Stomach (tissue), 9 donors: ENCODE measurements around the gene ORC3. TPM values are rescaled to one million over a fixed set of nuclear protein-coding genes. Genes with fewer than 3 reads are reported as not detected.

Experiments
- DNase-seq, 2 donors: peaks; one replicate each; pipeline versions ENCODE4 v3.0.0 to v3.0.0-alpha.2; 2013 to 2019
- H3K27ac ChIP-seq, 5 donors: fragments of 200-600 bp in 4 of 5; sonication (generic) in 4 of 5; one replicate each; pipeline ENCODE4 v1.5.1; 2013 to 2019; ENCODE audit warnings: mild to moderate bottlenecking in 1 of 5, moderate library complexity in 1 of 5
- H3K27me3 ChIP-seq, 3 donors: fragments of 200-600 bp; sonication (generic); one replicate each; pipeline ENCODE4 v1.5.1; 2017 to 2019; ENCODE audit warnings: mixed run types in 1 of 3
- H3K36me3 ChIP-seq, 4 donors: fragments of 200-600 bp; sonication (generic); 1 replicate in 3 of 4; 2 replicates in 1 of 4; pipeline ENCODE4 v1.5.1; 2016 to 2019
- H3K4me1 ChIP-seq, 4 donors: fragments of 200-600 bp; sonication (generic); one replicate each; pipeline ENCODE4 v1.5.1; 2016 to 2019
- H3K4me3 ChIP-seq, 4 donors: fragments of 200-600 bp; sonication (generic) in 3 of 4; one replicate each; pipeline ENCODE4 v1.5.1; 2016 to 2019; ENCODE audit warnings: mild to moderate bottlenecking in 1 of 4
- H3K9me3 ChIP-seq, 4 donors: fragments of 200-600 bp; sonication (generic); one replicate each; pipeline ENCODE4 v1.5.1; 2016 to 2019
- CTCF ChIP-seq, 7 experiments: fragments of 450-650 bp in 4 of 7; fragments of 200-600 bp in 3 of 7; sonication (generic) in 3 of 7; IDR thresholded peaks; one replicate each; pipeline ENCODE4 v1.5.1; 2016 to 2019; ENCODE audit warnings: antibody characterized with exemption in 7 of 7, control low read depth in 2 of 7, mild to moderate bottlenecking in 1 of 7
- EP300 ChIP-seq: sonication (generic); formaldehyde crosslinking; IDR thresholded peaks from one replicate; pipeline ENCODE4 v1.6.1; 2017; ENCODE audit warnings: antibody characterized with exemption
- POLR2A ChIP-seq, 4 donors: fragments of 450-650 bp; IDR thresholded peaks; one replicate each; pipeline ENCODE4 v1.6.1; 2016; ENCODE audit warnings: antibody characterized with exemption in 4 of 4, control low read depth in 2 of 4, mild to moderate bottlenecking in 1 of 4, moderate library complexity in 1 of 4
- POLR2AphosphoS5 ChIP-seq, 3 donors: sonication (generic); formaldehyde crosslinking; IDR thresholded peaks; one replicate each; pipeline ENCODE4 v1.6.1; 2016; ENCODE audit warnings: antibody characterized with exemption in 3 of 3
- WGBS, 5 donors: extraction: QIAGEN DNeasy Blood & Tissue Kit in 3 of 5; methylation state at CpG; one replicate each; pipeline versions ENCODE4 v1.1.5 to v1.1.7; 2013 to 2018; 5-methylcytosine and 5-hydroxymethylcytosine counted together
- intact Hi-C: fragments of 100-400 bp; cut with DNase I; formaldehyde crosslinking; loops from one replicate; pipeline ENCODE4 v1.15.1; 2023; ENCODE audit warnings: low total_unique reads
- polyA plus RNA-seq, 3 donors: library from polyadenylated mRNA; stranded (reverse); fragments of 200-250 nt; gene quantifications; one replicate each; pipeline ENCODE4 v1.2.3, GENCODE V29; 2013
- total RNA-seq, 5 donors: library from RNA; depleted of rRNA; stranded (reverse); fragments of >200 nt; gene quantifications; one replicate each; pipeline versions ENCODE4 v1.1.0 to v1.2.3, GENCODE V29; 2014 to 2016
- donor health status: healthy with polysubstance abuse.
- donor health status: Bipolar disorder and iron deficiency.
- donor health status: healthy.

ORC3 gene
- total and polyA plus RNA-seq, 8 donors: 5.8 to 33.8 (median 11.0) TPM

- Histone ChIP-seq H3K4me1 (peaks cover 0 to 6% (median 3%) of the 10 kb centered on the region in 4 donors), H3K36me3 (peaks cover 13 to 86% (median 80%) of the 10 kb centered on the region in 4 donors)
Observed at GRCh38 chr6:87674290-87674689, 84.4 kb downstream of the ORC3 start.

GRCh38 chr6:87675004-87675681 lies 85.2 kb downstream of the ORC3 start:
- intact Hi-C loops: no loop called here
- no peak overlapping the region for H3K4me3 ChIP-seq
- peaks cover 0 to 10% (median 4%) of the 10 kb centered on the region in 4 donors for H3K4me1 ChIP-seq
- 61 to 70% (median 65%) methylated on average over 4 of the region's 4 CpGs for WGBS, 5 donors
- TF ChIP-seq EP300: no peak
- TF ChIP-seq POLR2AphosphoS5 (IDR thresholded peaks at IDR 0.05): no peak
- TF ChIP-seq POLR2A (IDR thresholded peaks at IDR 0.05): no peak
- no peak for TF ChIP-seq CTCF (IDR thresholded peaks at IDR 0.05)
- peaks cover 13 to 85% (median 79%) of the 10 kb centered on the region in 4 donors for H3K36me3 ChIP-seq
- no peak for DNase-seq
- H3K27ac ChIP-seq: no peak overlapping the region
- no peaks in the 10 kb centered on the region for H3K9me3 ChIP-seq
- no peaks in the 10 kb centered on the region for H3K27me3 ChIP-seq

More at GRCh38 chr6:87674290-87674689, 84.4 kb downstream of the ORC3 start:
- Histone ChIP-seq H3K27ac (no peak overlapping the region), H3K4me3 (no peak overlapping the region), H3K27me3 (no peaks in the 10 kb centered on the region), H3K9me3 (no peaks in the 10 kb centered on the region)
- DNase-seq: no peak
- TF ChIP-seq POLR2A (IDR thresholded peaks at IDR 0.05): no peak
- no peak for TF ChIP-seq POLR2AphosphoS5 (IDR thresholded peaks at IDR 0.05)
- no peak for TF ChIP-seq CTCF (IDR thresholded peaks at IDR 0.05)
- no peak for TF ChIP-seq EP300
- intact Hi-C loops: no loop called here

- Histone ChIP-seq H3K27me3 (no peaks in the 10 kb centered on the region), H3K36me3 (peaks cover 13 to 41% (median 33%) of the 10 kb centered on the region in 4 donors), H3K9me3 (no peaks in the 10 kb centered on the region), H3K4me1 (peaks cover 11 to 72% (median 40%) of the 10 kb centered on the region in 4 donors), H3K27ac (no peak overlapping the region), H3K4me3 (no peak overlapping the region)
- intact Hi-C loops: no loop called here
- TF ChIP-seq POLR2A (IDR thresholded peaks at IDR 0.05) (no peak), POLR2AphosphoS5 (IDR thresholded peaks at IDR 0.05) (no peak), CTCF (IDR thresholded peaks at IDR 0.05) (no peak), EP300 (no peak)
- no peak for DNase-seq
Observed at GRCh38 chr6:87682310-87682709, 92.4 kb downstream of the ORC3 start.

GRCh38 chr6:87683890-87684289 lies 94.0 kb downstream of the ORC3 start:
- Histone ChIP-seq H3K4me3 (no peak overlapping the region), H3K36me3 (peaks cover 6 to 26% (median 20%) of the 10 kb centered on the region in 4 donors), H3K4me1 (peaks cover 11 to 87% (median 44%) of the 10 kb centered on the region in 4 donors), H3K27me3 (no peaks in the 10 kb centered on the region), H3K9me3 (no peaks in the 10 kb centered on the region), H3K27ac (no peak overlapping the region)
- intact Hi-C loops: no loop called here
- TF ChIP-seq CTCF (IDR thresholded peaks at IDR 0.05) (no peak), POLR2AphosphoS5 (IDR thresholded peaks at IDR 0.05) (no peak), POLR2A (IDR thresholded peaks at IDR 0.05) (no peak), EP300 (no peak)
- 69 to 75% (median 74%) methylated on average over 3 of the region's 3 CpGs for WGBS, 5 donors
- no peak for DNase-seq
